NCI-H748 treated with DMSO at 0.1 percent for 48 hours (cell line): ENCODE data around the gene FOXP1.
"Not testable (repeated sequence)": the region's sequence is repeated elsewhere in the genome, so short reads cannot be mapped to it uniquely, and the experiment has no call there.

Experiments used
- DNase-seq: peaks from one replicate; lab custom pipeline; 2025; lab: John Stamatoyannopoulos, UW

The FOXP1 gene

DNA sequence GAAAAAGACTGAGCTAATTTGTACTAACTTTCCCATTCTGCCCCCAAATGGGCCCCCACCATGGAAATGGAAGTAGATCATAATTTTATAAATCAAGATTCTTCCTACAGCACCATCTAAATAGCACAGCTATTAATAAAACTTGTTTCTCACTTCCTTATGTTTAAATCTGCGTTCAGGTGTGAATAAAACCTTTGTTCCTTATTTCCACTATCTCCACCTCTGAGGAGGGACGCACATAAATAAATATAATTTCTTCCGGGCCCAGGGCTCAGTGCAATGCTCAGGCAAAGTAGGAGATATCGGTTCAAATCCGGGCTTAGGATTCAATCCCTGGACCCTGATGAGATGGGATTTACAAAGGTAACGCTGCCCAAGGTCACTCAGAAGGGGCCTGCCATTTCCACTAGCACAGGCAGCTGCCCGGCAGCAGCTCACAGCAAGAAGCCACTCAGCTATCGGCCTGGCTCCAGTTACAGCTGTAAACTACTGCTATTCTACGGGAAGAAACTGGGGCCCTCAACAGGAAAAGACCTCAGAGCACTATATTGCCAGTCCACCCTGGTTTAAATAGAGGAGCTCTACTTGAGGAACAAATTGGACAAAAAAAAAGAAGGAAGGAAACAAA lies 52.5 kb downstream of the FOXP1 start:
- no peak for DNase-seq

DNA sequence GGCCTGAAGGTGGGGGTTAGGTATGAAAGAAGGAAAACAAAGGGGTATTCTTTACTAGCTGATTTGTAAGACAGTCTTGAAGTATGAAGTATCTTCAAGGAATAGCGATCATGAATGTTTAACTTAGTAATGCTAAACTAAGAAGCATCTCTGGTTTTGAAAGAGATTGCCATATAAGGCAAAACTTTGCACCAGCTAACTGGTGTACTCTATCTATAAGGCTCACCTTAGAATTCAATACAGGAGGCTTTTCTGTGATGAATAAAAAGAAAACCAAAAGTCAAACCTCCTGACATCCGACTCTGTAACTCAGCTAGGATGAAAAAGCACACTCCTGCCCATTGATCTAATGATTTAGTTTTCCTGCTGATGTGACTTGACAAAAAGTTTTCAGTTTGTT lies 54.7 kb downstream of the FOXP1 start:
- no peak for DNase-seq

DNA sequence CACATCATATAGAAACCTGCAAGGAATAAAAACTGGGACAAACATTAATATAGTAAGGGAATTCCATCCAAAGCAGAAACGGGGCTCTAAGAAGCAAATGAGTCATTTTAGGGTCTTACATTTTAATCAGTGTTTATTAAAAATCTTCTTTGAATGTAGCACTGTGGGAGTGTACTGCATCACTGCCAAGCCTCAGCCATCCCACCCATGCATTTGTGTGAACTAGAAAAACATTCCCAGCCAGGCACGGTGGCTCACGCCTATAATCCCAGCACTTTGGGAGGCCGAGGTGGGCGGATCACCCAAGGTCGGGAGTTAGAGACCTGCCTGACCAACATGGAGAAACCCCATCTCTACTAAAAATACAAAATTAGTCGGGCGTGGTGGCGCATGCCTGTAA lies 57.1 kb downstream of the FOXP1 start:
- not testable (repeated sequence) for DNase-seq

DNA sequence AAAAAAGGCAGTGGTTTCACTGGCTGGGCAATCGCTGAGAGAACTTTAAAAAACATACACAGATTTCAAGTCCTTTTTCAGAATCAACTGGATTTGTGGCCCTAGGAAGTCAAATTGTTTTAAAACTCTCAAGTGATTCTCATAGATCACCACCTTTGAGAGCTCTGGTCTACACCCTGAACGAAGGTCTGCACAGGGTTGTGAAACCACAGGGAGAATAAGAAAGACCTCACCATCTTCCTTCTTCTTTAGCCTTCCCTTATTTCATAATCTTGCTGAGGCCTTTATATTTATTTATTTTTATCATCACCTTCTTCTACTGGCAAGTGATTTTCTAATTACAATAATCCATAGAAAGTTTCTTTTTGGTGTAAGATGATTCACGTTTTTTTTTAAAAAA lies 58.1 kb downstream of the FOXP1 start:
- DNase-seq = no peak

DNA sequence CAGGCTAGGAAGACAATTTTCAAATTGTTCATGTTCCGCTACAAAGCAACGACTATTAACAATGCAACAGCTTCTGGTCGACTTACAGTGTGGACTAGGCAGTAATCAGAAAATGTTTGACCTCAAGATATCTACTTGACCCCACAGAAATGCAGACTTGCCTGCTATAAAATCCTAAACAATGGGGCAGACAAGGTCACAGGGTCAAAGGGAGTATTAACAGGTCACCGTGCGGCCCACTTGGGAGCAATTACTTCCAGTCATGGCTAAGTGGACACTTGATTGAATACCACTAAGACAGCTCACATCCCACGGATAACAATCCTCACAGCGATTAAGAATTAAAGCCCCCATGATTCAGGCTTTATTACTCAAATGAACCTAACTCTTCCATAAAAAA lies 58.9 kb downstream of the FOXP1 start:
- DNase-seq = no peak

DNA sequence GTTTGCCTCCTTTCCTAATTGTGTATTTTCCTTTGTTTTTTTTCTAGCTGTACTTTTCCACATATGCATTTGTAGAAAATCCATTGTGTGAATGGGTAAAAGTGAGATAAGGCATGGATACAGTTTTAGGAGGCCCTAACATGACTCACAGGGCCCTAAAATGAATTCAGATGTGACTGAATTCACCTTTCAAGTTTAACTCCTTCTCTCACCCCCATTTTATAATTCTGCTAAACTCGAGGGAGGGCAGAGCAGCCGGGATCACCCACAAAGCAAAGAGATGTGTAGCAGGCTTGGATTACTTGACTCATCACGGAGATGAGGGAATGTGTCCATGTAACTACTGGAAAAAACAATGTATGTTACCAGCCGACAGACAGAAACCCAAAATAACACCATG lies 59.9 kb downstream of the FOXP1 start:
- no peak for DNase-seq

DNA sequence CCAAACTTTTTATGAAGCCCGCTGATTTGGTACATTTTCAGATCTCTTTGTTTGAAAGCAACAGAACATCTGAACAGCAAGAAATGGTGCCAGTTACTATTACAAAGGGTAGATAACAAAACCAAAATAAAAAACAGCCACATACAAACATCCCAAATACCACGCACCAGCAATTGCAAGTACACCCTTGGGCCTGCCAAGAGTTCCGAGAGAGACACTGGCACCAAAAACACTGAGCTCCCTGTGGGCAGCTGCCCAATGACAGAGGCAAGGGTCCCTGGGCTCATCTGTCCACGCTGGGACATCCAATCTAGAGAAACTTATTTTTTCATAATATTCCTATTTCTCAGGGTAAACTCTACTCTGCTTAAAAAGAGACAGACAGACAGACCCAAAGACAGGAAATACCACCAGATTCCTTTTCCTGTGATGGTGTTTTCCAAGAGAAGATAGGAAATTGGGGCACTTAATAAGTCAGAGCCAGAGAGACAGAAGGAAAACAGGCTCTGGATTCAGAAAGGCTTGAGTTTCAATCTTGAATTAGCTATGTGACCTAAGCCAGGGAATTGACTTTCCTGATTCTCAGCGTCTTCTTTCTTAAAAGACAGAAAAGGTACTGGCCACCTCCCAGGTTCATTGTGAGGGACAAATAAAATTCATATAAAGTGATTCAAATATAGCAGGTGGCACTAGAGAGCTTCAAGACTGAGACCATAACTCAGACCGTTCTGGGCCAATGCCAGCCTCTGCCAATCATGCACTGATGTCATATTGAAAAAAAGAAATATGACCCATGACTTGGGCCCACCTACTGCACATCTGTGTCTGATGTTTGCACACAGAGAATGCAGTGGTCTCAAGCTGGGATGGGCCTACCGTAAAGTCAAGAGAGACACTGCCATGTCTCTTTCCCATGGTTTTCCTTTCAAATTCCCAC lies 61.3 kb downstream of the FOXP1 start:
- no peak for DNase-seq

DNA sequence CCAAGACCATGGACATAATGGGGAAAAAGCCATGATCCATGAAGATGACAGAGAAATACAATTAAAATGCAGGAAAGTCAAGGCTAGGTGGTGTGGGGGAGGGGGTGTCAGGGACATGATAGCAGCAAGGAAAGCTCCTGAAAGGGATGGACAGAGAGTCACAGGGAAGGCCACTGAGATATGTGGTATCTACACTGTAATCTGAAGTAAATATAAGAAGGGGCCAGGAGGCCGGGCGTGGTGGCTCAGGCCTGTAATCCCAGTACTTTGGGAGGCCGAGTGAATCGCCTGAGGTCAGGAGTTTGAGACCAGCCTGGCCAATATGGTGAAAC lies 62.5 kb downstream of the FOXP1 start:
- DNase-seq = no peak

DNA sequence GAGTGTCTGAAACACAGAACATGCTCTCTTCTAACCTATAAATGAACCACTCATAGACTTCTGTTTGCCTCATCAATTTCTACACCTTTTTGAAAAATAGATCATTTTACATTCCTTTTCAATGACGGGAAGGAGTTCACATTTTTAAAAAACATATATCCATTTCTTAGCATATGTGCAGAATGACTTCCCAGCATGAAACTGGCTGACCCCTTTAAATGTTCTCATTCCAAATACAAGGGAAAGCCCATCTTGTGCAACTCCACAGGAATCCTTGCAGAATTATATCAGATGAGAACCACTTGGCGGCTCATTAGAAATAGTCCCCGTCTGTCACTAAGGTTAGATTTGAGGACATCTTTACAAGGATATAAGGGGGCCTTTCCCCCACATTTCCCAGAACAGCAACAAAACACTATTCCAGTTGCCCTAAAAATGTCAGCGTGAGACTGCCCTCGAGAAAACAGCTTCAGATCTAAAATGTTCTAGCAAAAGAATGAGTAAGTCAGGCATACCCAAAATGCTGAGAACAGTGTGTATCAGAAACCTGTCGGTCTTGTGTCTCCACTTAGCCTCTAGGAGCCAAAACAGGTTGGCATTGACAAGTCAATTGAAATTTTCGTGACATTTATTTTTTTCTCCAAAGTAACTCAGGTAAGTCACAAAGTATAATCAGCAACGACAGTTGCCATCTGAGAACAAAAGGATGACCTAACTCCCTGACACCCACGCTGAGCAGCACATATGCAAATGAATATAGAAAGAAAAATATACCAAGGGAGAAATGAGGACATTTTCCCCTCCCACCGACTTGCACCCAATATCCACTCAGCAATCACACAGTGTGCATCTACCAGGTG lies 63.1 kb downstream of the FOXP1 start:
- DNase-seq = no peak

DNA sequence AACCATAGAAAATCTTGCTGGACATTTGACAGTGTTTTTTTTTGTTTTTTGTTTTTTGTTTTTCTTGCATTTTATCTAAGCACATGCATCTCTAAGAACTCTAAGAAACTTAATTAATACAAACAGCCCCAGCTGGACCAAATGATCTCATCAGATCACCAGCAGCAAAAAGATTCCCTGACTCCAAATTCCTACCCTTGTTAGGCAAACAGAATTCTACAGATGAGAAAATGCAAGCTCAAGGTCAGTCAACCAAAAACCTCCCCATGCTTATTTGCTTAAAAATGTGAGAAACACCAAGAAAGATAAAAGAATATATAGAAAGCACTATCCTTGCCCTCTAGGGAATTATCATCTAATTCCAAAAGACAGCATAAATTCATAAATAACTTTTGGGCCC lies 65.4 kb downstream of the FOXP1 start:
- DNase-seq = no peak

DNA sequence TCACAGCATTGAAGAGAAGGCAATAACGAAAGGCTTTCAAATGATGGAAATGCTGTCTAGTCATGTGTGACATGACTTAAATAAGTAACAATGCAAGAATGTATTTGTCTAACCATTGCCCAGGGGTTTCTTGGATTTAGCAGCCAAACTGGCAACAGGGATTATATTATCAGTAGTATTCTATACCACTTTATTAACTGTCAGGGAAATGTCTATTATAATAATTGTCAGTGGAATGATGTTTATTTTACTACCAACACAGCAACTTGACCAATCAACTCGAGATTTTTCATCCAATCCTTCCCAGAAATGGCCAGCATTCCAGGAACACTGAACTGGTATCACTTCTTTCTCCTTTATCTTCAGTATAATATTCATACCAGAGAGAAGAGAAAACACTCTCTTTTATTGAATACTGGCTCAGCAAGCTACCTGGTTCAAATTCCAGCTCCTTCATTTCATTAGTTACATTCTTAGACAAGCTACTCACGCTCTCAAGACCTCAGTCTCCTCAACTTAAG lies 66.2 kb downstream of the FOXP1 start:
- DNase-seq = no peak

DNA sequence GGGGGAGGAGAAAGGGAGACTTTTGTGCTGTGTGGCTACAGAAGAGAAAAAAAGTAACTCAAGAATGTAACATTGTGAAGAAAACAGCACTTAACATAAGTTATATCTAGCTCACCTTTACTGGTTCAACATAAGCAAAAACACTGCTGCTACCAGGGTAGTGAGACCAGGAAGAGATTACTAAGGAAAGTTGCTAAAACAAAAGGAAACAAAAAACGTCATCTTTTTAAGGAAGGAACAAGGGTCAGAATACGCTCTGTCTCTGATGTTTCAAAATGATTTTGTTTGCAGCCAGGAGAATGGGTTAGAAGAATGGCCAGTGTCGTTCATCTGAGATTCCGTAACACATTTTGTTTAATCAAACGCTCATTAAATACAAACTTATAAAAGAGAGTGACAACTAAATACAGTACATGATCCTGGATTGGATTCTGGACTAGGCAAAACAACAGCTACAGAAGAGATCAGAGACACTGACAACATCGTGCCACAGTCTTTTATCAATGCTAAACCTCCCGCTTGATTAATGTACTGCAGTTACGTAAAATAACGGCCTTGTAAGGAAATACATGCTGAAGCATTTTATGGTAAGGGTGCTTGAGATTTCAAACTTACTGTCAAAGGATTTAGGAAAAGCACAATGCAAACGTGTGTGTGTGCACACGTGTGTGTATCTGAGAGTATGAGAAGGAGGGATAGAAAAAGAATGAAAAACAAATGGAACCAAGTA lies 67.7 kb downstream of the FOXP1 start:
- DNase-seq = no peak

DNA sequence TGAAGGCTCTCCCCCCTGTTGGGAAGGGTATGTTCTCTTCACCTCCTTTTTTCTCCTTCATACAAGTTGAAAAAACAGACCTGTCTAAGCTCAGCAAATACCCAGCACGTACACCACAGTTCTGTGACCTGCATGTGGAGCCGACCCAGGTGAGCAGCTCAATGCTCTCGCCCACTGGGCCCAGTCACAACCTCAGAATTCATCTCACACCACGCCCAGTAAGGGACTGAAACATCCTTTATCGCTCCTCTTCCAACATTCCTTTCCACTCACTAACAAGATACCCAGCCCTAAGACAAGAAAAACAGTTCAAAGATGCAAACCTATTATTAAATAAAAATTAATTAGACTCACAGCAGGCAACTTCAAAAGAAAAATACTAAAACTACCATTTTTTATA lies 68.9 kb downstream of the FOXP1 start:
- DNase-seq = no peak

DNA sequence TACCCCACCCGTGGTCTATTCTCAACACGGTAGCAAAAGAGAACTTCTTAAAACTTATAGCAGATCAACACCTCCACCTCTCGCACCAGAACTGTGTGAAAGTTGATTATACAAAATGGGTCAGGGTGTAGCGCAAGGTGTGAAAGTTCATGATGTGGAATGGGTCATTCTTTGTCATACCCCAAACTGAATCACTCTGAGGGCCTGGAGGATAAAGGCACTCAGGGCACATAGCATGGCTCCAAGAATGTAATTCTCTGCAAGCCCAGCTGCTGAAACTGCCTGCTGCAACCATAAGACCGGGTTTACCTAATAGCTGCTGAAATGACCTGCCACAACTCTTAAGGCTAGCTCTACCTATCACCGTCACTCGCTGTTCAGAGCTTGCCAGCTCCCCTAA lies 70.0 kb downstream of the FOXP1 start:
- DNase-seq = no peak

DNA sequence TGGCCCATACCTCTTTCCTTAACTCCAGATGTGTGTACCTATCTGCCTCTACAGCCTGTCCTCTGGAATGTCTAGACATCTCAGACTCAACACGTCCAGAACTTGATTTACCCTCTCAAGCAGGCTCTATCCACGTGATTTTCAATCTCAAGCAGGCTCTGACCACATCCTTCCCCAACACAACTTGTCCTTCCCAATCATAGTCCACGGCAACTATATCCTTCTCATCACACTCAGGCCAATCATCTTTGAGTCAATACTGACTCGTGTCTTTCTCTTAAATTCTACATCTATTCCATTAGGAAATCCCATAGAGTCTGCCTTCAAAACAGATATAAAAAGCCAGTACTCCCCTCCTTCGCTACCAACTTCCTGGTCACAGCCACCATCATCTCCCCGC lies 70.4 kb downstream of the FOXP1 start:
- DNase-seq = no peak

DNA sequence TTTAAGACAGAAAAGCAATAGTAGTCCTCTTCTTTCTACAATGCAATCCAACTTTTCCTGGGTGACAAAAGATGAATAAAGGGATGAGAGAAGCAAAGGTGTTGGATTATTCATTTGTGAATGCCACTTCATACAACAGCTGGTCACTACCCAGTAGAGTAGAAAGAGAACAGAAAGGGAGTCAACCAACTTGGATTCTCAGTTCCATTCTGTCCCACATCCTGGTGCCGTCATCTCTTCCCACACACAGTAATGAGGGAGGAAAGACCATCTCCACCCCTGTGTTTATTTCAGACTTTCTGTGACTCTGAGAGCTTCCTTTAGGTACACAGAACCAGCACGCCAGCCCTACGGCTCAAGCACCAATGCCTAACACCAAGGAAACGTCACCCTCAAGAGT lies 71.0 kb downstream of the FOXP1 start:
- no peak for DNase-seq

DNA sequence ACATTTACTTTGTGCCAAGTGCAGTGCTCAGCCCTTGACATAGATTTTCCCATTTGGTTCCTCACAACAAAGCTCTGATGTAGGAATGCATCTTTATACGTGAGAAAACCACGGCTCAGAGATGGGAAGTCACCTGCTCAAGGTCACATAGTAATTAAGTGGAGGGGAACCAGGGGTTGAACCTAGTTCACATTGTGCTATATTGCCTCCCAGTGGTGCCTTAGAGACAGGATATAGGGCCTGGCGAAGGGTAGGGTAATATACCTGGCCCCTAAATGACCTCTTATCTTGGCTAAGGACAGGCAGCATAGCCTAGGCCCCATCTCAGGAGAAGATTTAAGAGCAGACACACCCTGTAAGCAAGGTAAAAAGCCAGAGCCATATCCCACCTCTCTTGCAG lies 71.5 kb downstream of the FOXP1 start:
- DNase-seq = no peak

DNA sequence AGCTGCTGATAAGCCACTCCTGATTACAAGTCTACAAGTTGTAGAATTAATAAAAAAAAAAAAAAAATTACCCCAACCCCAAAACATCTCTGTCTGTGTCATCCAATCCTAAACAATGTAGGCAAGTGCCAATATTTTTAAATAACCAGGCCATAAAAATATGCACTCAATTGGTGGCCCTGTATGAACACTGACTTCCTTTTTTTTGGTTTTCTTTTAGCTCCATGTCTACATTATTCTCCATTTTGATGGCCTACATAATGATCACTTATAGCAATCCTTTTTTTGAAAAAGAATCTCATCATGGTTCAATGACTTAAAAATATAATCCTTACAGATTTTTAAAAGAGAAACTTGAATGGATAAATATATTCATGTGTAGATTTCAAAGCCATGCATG lies 72.1 kb downstream of the FOXP1 start:
- DNase-seq = no peak

DNA sequence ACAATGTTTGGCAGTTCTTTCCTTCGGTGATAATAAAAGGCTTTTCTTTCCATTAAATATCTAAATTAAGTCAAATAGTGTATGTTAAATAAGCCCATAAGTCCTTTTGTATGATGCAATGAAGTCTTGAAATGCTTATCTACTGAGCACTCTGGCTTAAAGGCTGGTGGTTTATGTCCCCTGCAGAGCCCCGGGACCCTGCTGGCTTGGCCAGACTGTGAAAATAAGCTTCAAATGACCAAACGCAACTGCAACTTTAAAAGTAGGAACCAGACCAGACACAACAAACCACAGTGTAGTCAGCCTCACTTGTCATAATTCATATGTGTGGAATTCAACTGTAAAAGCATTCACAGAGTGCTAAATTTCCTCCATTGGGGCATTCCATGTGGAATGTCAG lies 72.5 kb downstream of the FOXP1 start:
- DNase-seq = no peak

DNA sequence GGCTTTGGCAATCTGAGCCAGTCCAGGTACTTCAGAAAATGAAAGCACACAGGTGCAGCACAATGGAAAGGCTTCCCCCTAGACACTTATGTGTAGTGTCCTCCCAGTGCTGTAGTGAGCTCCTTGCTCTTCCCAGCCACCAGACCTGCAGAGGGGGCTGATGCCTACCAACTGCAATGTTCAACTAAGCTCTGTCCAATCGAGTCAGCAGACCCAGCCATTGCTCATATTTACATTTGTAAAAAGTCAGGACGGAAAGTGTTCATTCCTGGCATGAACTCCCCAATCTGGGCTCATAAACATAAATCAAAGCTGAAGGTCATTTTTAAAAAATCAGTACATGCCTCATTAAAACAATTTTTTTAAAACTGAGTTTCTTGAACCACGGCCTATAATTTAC lies 73.0 kb downstream of the FOXP1 start:
- no peak for DNase-seq

DNA sequence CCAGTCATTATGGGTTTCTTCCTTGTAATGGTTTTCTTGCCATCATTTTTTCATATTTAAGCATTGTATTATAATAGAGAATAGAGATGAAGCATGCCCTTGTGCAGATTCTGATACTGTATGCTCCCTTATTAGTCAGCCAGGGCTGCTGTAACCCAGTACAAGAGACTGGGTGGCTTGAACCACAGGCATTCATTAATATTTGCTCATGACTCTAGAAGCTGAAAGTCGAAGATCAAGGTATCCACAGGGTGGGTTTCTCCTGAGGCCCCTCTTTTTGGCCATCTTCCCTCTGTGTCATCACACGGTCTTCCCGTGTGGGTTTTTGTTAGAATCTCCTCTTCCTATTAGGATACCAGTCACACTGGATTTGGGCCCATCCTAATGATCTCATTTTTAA lies 74.5 kb downstream of the FOXP1 start:
- no peak for DNase-seq

DNA sequence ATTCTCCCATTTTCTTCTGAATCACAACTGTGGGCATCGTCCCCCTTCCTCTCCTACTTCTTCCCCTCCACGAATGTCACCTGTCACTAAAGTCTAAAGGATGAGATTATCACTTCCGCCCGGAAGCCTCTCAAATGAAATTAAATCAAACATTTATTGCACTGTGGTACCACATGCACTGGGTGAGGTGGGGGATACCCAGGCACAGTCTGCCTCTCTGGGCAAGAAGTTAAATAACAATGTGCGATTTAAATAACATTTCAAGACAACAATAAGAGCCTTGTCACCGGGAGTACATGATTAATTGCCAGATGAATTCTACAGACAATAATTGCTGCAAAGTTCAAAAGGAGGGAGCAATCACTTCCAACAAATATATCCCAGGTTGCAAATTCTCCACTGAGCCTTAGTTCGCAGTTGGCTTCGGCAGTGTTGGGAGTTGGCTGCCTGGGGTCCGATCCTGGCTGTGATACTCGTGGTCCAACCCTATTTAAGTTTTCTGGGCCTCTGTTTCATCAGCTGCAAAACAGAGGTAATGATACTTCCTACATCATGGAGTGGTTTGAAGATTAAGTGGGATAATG lies 77.7 kb downstream of the FOXP1 start:
- DNase-seq = no peak
